Sigmoid colon (tissue), 7 donors: ENCODE results near the gene GDF9. TPM values are rescaled to one million over a fixed set of nuclear protein-coding genes. Genes with fewer than 3 reads are reported as not detected.

ENCODE experiments used
- DNase-seq: peaks from one replicate; pipeline ENCODE4 v3.0.0-alpha.2; 2019
- H3K27ac ChIP-seq, 4 donors: fragments of 200-600 bp; sonication (generic); one replicate each; pipeline ENCODE4 v1.5.1; 2016 to 2019; ENCODE audit warnings: mild to moderate bottlenecking in 1 of 4
- H3K27me3 ChIP-seq, 3 donors: fragments of 200-600 bp; sonication (generic); one replicate each; pipeline ENCODE4 v1.5.1; 2019; ENCODE audit warnings: mild to moderate bottlenecking in 1 of 3
- H3K36me3 ChIP-seq, 4 donors: fragments of 200-600 bp; sonication (generic); one replicate each; pipeline ENCODE4 v1.5.1; 2016 to 2019
- H3K4me1 ChIP-seq, 4 donors: fragments of 200-600 bp; sonication (generic); one replicate each; pipeline ENCODE4 v1.5.1; 2017 to 2019
- H3K4me3 ChIP-seq, 4 donors: fragments of 200-600 bp; sonication (generic); one replicate each; pipeline ENCODE4 v1.5.1; 2017 to 2019; ENCODE audit warnings: mild to moderate bottlenecking in 2 of 4, moderate library complexity in 1 of 4
- H3K9me3 ChIP-seq, 4 donors: fragments of 200-600 bp in 3 of 4; sonication (generic) in 3 of 4; one replicate each; pipeline versions ENCODE4 v1.5.1 to v1.6.1; 2013 to 2019
- CTCF ChIP-seq, 4 experiments: fragments of 450-650 bp in 3 of 4; fragments of 200-600 bp in 1 of 4; IDR thresholded peaks; one replicate each; pipeline ENCODE4 v1.5.1; 2016 to 2019; ENCODE audit warnings: antibody characterized with exemption in 4 of 4, mild to moderate bottlenecking in 3 of 4, moderate library complexity in 2 of 4
- EP300 ChIP-seq, 4 donors: sonication (generic); formaldehyde crosslinking; IDR thresholded peaks; one replicate each; pipeline ENCODE4 v1.6.1; 2017; ENCODE audit warnings: antibody characterized with exemption in 4 of 4
- POLR2A ChIP-seq, 2 donors: fragments of 450-650 bp; IDR thresholded peaks; one replicate each; pipeline ENCODE4 v1.6.1; 2016; ENCODE audit warnings: antibody characterized with exemption in 2 of 2, mild to moderate bottlenecking in 2 of 2, moderate library complexity in 2 of 2
- POLR2AphosphoS5 ChIP-seq, 4 donors: sonication (generic); formaldehyde crosslinking; IDR thresholded peaks; one replicate each; pipeline ENCODE4 v1.6.1; 2017; ENCODE audit warnings: antibody characterized with exemption in 4 of 4
- WGBS, 2 donors: extraction: QIAGEN DNeasy Blood & Tissue Kit; methylation state at CpG; one replicate each; pipeline ENCODE4 v1.1.7; 2013; 5-methylcytosine and 5-hydroxymethylcytosine counted together
- intact Hi-C: fragments of 100-400 bp; cut with DNase I; formaldehyde crosslinking; loops from one replicate; pipeline ENCODE4 v1.15.1; 2023
- polyA plus RNA-seq, 3 donors: library from polyadenylated mRNA; stranded (reverse); fragments of 200-250 nt; gene quantifications; one replicate each; pipeline ENCODE4 v1.2.3, GENCODE V29; 2013
- total RNA-seq, 4 donors: library from RNA; depleted of rRNA; stranded (reverse); fragments of >200 nt; gene quantifications; one replicate each; pipeline ENCODE4 v1.1.0, GENCODE V29; 2016
- donor health status: healthy with polysubstance abuse.
- donor health status: Bipolar disorder and iron deficiency.
- donor health status: healthy.

GDF9 gene
- total and polyA plus RNA-seq, 7 donors = 0.22 to 1.8 (median 0.44) TPM; not detected in 3

- H3K4me3 ChIP-seq = no peak overlapping the region
- WGBS, 2 donors = 81 to 93% methylated on average over 3 of the region's 3 CpGs
- intact Hi-C loops = loop anchor here (5.0 to 10.0 kb wide), 4 partner anchors 44 to 434 kb away; partner anchors contain the start of genes KIF3A and SEPTIN8
- no peaks in the 10 kb centered on the region for H3K36me3 ChIP-seq
- H3K27me3 ChIP-seq = peaks cover 0 to 28% (median 22%) of the 10 kb centered on the region in 3 donors
- TF ChIP-seq CTCF (IDR thresholded peaks at IDR 0.05) = no peak
- TF ChIP-seq POLR2AphosphoS5 (IDR thresholded peaks at IDR 0.05) = no peak
- TF ChIP-seq POLR2A (IDR thresholded peaks at IDR 0.05) = no peak
- TF ChIP-seq EP300 (IDR thresholded peaks at IDR 0.05) = no peak
- H3K9me3 ChIP-seq = no peaks in the 10 kb centered on the region
- H3K27ac ChIP-seq = peak overlapping the region in 2 of 4 donors; percentile 10 to 35
- no peak for DNase-seq
- peaks cover 0 to 26% (median 11%) of the 10 kb centered on the region in 4 donors for H3K4me1 ChIP-seq
Measured at GRCh38 chr5:132821350-132821749, 44.9 kb downstream of the GDF9 start.

GRCh38 chr5:132820162-132820754, 46.0 kb downstream of the GDF9 start:
- TF ChIP-seq POLR2AphosphoS5 (IDR thresholded peaks at IDR 0.05) = peak in 1 of 4 donors; percentile 9
- no peak for TF ChIP-seq EP300 (IDR thresholded peaks at IDR 0.05)
- no peak for TF ChIP-seq POLR2A (IDR thresholded peaks at IDR 0.05)
- TF ChIP-seq CTCF (IDR thresholded peaks at IDR 0.05) = peak; percentile 77 to 93 (median 88)
- Histone ChIP-seq H3K4me1 (peaks cover 0 to 19% (median 11%) of the 10 kb centered on the region in 4 donors), H3K36me3 (no peaks in the 10 kb centered on the region), H3K9me3 (no peaks in the 10 kb centered on the region), H3K27me3 (peaks cover 0 to 17% (median 12%) of the 10 kb centered on the region in 3 donors), H3K27ac (no peak overlapping the region), H3K4me3 (no peak overlapping the region)
- intact Hi-C loops = loop anchor here (5.0 to 10.0 kb wide), 4 partner anchors 43 to 433 kb away; partner anchors contain the start of genes KIF3A and SEPTIN8
- DNase-seq = peak; percentile 94
- WGBS, 2 donors = 14 to 31% methylated on average over 15 of the region's 15 CpGs

DNA sequence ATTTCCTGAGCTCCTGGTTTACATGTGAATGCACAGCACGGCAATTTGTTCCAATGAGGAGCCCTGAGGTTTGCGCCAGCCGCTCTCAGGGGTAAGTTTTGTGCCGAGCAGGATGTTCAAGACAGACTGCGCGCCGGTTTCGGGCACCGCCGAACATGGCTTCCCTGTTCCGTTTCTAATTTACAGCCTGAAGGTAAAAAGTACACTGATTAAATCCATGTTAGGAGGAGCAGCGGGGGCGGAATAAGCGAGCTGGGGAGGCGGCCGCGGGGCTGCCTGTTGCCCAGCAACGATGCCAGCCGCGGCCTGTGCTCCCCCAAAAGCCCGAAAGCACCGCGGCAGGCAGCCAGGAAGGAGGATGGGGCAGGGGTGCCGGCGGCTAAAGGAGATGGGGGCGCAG, 46.8 kb downstream of the GDF9 start:
- Histone ChIP-seq H3K9me3 (no peaks in the 10 kb centered on the region), H3K27me3 (peaks cover 4 to 20% (median 17%) of the 10 kb centered on the region in 3 donors), H3K36me3 (no peaks in the 10 kb centered on the region), H3K27ac (no peak overlapping the region), H3K4me3 (peak overlapping the region in 1 of 4 donors; percentile 12), H3K4me1 (peaks cover 0 to 19% (median 11%) of the 10 kb centered on the region in 4 donors)
- TF ChIP-seq EP300 (IDR thresholded peaks at IDR 0.05) (no peak), POLR2AphosphoS5 (IDR thresholded peaks at IDR 0.05) (no peak), CTCF (IDR thresholded peaks at IDR 0.05) (no peak), POLR2A (IDR thresholded peaks at IDR 0.05) (no peak)
- DNase-seq = no peak
- 34 to 53% methylated on average over 26 of the region's 26 CpGs for WGBS, 2 donors
- intact Hi-C loops = no loop called here

DNA sequence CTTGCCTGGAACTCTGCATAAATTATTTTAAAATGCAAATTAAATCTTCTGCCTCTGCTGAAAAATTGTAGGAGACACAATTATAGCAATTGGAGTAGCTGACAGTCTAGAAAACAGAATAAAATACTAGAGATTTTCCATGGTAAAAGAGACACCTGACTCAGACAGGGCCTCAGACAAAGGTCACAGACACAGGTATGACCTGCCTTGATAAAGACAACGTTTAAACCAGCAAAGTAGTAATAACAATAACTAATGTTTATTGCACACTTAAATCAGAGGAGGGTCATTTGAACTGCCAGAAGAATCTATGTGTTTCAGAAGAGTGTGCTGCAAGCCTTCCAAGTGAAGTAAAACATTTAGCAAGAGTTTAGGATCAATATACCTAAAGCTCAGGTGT, 49.3 kb downstream of the GDF9 start:
- DNase-seq = no peak
- peaks cover 0 to 27% (median 19%) of the 10 kb centered on the region in 4 donors for H3K4me1 ChIP-seq
- no peaks in the 10 kb centered on the region for H3K9me3 ChIP-seq
- no peaks in the 10 kb centered on the region for H3K36me3 ChIP-seq
- intact Hi-C loops = no loop called here
- no peak for TF ChIP-seq POLR2A (IDR thresholded peaks at IDR 0.05)
- no peak for TF ChIP-seq CTCF (IDR thresholded peaks at IDR 0.05)
- TF ChIP-seq EP300 (IDR thresholded peaks at IDR 0.05) = no peak
- TF ChIP-seq POLR2AphosphoS5 (IDR thresholded peaks at IDR 0.05) = no peak
- WGBS, 2 donors = 16 to 64% methylated on average over 1 of the region's 1 CpG
- H3K27ac ChIP-seq = no peak overlapping the region
- peaks cover 22 to 42% (median 40%) of the 10 kb centered on the region in 3 donors for H3K27me3 ChIP-seq
- no peak overlapping the region for H3K4me3 ChIP-seq
